Stimulated activated CD4-positive, alpha-beta T cell treated with anti-CD3 and anti-CD28 coated beads, Interleukin-12 subunit alpha, Interleukin-12 subunit beta, amount 100 ng/mL, for 4 hours (primary cell): ENCODE measurements around the gene GCG.

Experiments used
- DNase-seq: peaks from one replicate; pipeline ENCODE4 v3.0.0-alpha.2; 2020

Gene GCG

DNA sequence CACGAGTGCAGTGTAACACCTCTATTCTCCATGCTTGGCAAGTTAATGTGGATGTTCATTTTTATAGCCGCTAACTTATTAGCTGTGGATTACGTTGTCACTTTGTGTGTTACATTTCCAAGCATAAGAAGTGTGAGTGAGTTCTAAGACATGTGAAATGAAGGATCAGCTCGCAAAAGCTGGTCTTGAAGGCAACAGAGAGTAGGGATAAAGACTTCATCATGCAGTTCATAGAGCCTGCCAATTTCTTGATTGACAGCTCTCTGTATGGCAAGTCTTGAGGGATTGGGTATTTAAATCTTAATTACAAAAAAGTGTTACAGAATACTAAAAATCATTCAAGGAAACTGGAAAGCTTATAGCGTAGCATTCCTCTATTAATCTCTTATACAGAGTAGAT lies 52.2 kb downstream of the GCG start:
- no peak for DNase-seq
